GM21526 (cell line): ENCODE measurements around the gene TMEM51.

ENCODE experiments used
- ATAC-seq: cut with Tn5 transposase; IDR thresholded peaks from one replicate; pipeline ENCODE4 v1.9.1; 2021; ENCODE audit warnings: moderate library complexity; ENCODE audit not compliant: unreplicated experiment, low FRiP score

The TMEM51 gene

GRCh38 chr1:15153184-15153841, at the start of gene TMEM51:
TMEM51 (plus strand) TSS chr1:15153747; CDS start chr1:15215088, 61,341 bp downstream.
- ATAC-seq, result no peak

- no peak for ATAC-seq
Observed at GRCh38 chr1:15103906-15104305, 49.6 kb upstream of the TMEM51 start.

GRCh38 chr1:15104768-15105167, 48.8 kb upstream of the TMEM51 start:
- ATAC-seq, result no peak

- ATAC-seq, result no peak
Observed at GRCh38 chr1:15106608-15107007, 46.9 kb upstream of the TMEM51 start.

GRCh38 chr1:15107058-15107687, 46.4 kb upstream of the TMEM51 start:
- no peak for ATAC-seq

- ATAC-seq, result no peak
Observed at GRCh38 chr1:15107911-15108310, 45.6 kb upstream of the TMEM51 start.

- no peak for ATAC-seq
Observed at GRCh38 chr1:15110128-15110866, 43.2 kb upstream of the TMEM51 start.

GRCh38 chr1:15110867-15111230, 42.7 kb upstream of the TMEM51 start:
- no peak for ATAC-seq

- ATAC-seq, result no peak
Observed at GRCh38 chr1:15113146-15113545, 40.4 kb upstream of the TMEM51 start.

- no peak for ATAC-seq
Observed at GRCh38 chr1:15114884-15115283, 38.7 kb upstream of the TMEM51 start.

- ATAC-seq, result no peak
Observed at GRCh38 chr1:15115542-15116330, 37.8 kb upstream of the TMEM51 start.

- no peak for ATAC-seq
Observed at GRCh38 chr1:15116966-15117365, 36.6 kb upstream of the TMEM51 start.

GRCh38 chr1:15117671-15118325, 35.7 kb upstream of the TMEM51 start:
- ATAC-seq, result no peak

- no peak for ATAC-seq
Observed at GRCh38 chr1:15118579-15118978, 35.0 kb upstream of the TMEM51 start.

GRCh38 chr1:15120251-15120945, 33.1 kb upstream of the TMEM51 start:
- no peak for ATAC-seq

- ATAC-seq, result no peak
Observed at GRCh38 chr1:15122331-15122730, 31.2 kb upstream of the TMEM51 start.

- ATAC-seq, result no peak
Observed at GRCh38 chr1:15123270-15123669, 30.3 kb upstream of the TMEM51 start.

GRCh38 chr1:15123925-15124324, 29.6 kb upstream of the TMEM51 start:
- ATAC-seq, result no peak

- no peak for ATAC-seq
Observed at GRCh38 chr1:15124362-15125100, 29.0 kb upstream of the TMEM51 start.
